Right hindlimb (tissue), 1 donor: ENCODE measurements around the gene ISG20L2.

Experiments
- DNase-seq: peaks from one replicate; pipeline ENCODE4 v3.0.0-alpha.2; 2018

Gene ISG20L2

DNA sequence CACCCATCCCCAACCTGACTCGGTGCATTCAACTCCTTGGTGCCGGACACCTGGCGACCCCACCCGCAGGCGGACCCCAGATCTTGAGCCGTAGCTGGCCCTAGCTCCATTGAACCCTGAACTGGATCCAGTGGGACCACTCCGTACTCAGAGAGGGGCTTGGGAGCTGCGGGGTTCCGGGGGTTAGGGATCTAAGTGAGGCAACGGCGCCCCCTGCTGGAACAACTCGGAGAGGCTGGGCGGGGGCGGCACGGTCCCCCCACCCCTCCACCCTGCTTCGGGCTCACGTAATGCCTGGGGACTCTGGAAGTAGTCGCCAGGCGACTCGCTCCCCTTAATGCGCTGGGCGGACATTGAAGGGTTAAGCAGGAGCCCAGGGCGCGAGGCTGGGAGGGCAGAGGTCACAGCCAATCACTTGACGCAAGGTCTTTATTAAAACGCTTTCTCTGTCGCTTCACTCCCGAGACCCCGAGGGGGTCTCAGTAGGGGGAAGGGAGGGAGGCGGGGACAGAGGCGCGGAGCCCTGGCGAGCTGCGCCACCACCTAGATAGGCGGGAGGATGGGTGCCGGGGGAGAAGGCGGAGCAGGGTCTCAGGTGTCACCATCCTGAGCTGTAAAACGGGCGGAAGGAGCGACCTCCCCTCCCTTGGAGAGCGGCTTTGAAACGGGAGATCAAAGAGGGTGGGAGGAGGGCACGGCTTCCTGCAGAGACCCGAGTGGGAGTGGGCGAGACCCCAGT lies 22.5 kb downstream of the ISG20L2 start:
- peak; percentile 90 for DNase-seq

- DNase-seq: peak; percentile 88
Observed at GRCh38 chr1:156705321-156705917, 23.1 kb downstream of the ISG20L2 start, which contains the start of gene CRABP2. CRABP2 (minus strand) TSS chr1:156705583; CDS start chr1:156705446, 137 bp downstream.

DNA sequence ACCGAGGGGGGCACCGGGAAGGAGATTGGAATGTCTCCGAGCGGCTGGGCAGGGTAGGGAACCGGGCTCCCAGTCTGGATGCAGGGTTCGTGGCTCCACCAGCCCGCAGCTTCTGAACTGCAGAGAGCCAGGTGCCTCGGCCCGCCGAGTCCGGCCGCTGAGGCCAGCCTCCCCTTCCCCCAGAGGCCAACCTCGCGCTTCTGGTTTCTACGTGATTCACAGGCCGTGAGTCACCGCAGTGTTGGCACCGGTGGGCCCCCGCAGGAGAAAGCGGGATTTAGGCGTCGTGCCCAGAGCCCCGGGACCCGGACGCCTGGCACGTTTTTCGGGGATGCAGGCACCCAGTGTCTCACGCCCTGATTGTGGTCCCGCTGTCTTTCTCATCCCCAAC lies 23.6 kb downstream of the ISG20L2 start:
- DNase-seq: peak; percentile 61

DNA sequence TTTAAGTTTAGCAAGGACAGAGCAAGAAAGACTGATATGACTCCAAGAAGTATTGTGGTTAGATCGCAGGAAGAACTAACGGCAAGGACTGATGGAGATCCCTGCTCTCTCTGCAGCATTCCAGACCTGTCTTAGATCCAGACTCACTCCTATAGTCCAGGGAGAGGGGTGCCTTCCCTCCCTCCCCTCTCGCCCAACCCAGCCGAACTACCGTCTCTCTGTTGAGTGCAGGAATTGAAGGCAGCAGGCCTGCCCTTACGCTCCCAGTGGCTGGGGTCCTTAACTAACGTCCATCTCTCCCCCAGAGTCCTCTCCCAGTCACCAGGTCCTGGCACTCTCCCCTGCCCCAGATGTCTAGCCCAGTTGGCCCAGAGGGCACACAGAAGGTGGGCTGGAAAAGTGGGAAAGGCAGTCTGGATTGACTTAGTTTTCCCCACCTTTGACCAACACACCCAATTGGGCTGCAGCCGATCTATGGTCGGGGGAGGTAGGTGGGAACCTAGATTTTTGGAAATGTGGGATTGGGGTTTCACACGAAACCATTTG lies 24.3 kb downstream of the ISG20L2 start:
- no peak for DNase-seq

DNA sequence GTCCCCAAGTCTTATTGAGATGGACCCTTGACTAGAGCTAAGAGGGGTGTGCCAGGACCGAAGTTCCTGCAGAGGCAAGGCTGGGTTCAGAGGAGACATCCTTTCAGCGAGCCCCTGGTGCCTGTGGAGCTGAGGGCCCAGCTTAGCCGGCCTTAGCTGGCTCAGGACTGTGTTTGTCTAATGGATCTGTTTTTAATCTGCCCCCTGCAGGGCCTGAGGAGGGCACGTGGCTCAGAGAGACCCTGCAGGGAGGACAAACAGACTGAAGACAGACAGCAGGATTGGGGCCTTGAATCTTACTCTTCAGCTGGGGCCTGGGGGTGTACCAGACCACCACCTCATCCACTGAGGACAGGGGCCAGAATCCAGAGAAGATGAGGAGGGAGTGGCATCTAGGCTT lies 24.8 kb downstream of the ISG20L2 start:
- no peak for DNase-seq

GRCh38 chr1:156703336-156703735 lies 25.2 kb downstream of the ISG20L2 start:
- DNase-seq: no peak

DNA sequence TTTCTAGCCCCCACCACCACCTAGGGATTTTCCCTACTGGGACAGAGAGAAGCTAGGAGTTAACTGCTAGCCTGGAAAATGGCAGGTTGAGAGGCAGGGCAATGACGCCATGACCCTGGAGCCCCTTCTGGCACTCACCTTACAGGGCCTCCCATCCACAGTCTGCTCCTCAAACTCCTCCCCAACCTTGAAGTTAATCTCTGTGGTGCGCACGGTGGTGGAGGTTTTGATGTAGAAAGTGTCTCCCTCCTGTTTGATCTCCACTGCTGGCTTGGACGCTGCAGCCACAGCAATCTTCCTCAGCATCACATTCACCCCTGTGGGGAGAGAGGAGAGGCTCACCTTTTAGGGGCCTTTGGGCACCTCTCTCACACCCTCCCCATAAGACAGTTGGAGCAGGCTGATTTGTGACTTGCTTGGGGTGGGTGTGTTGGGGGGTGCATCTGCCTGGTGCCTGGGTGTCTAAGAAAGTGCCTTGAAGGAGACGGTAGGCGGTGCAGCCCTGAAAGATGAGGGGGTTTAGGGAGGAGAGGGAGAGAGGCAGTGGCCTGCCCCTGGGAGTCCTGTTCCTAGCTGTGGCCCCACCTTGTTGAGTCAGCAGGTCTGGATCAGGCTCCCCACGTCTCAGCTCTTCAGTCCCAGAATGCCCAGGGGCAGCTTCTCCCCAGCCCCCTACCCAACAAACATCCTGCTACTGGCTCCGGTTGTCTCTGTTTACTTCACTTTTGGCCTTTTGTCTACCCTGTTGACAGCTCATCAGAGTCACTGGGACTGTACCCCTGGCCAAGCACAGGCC lies 27.6 kb downstream of the ISG20L2 start:
- DNase-seq: no peak

DNA sequence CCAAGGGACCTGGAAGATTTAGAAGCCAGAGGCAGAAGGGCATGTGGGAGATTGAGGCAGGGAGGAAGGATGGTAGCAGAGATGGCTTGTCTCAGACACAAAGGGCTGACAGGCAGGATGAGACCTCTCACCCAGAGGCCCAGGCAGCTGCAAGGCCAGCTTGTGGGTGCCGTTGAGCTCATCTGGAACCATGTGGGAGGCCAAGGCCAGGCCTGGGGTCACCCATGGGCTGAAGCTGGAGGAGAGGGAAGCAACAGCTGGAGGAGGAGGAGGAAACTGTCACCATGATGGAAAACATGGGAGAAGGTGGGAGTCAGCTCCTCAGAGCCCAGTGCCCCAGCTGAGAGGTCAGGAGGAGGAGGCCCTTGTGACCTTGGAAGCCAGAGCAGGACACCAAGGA lies 29.6 kb downstream of the ISG20L2 start:
- DNase-seq: no peak

DNA sequence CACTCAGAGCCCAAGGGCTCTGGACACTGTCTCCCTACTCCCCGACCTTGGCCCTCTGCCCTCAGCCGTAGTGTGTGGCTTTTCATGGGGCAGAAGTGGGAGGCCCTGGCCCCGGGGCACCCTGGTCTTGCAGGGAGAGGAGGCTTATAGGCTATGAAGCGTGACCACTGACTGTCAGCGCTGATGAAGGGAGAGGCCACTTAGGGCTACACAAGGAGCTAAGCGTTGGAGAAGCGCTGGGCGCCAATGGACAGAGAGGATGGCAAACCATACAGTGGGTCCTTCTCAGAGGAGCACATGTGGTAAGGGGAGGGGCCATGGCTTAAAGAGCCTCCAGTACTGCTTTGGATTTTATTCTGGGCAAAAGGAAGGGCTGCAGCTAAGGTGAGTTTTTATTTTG lies 31.1 kb downstream of the ISG20L2 start:
- no peak for DNase-seq

DNA sequence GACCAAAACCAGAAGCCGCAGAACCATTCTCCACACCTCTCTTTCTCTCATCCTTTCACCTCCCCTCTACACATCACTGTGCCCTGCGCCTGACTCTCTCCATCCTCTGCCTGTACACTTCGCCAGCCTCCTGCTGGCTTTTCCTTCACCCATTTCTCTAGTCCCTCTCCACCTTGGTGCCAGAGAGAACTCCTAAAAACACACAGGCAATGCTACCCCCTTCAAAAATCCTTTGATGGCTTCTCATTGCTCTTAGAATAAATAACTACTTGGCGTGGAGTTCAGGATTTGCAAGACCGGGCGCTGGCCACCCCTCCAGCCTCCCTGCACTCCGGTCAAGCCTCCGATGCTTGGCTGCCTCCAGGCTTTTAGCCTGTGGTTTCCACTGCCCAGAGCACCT lies 31.8 kb downstream of the ISG20L2 start:
- DNase-seq: no peak

- no peak for DNase-seq
Observed at GRCh38 chr1:156694690-156694962, 33.9 kb downstream of the ISG20L2 start.

DNA sequence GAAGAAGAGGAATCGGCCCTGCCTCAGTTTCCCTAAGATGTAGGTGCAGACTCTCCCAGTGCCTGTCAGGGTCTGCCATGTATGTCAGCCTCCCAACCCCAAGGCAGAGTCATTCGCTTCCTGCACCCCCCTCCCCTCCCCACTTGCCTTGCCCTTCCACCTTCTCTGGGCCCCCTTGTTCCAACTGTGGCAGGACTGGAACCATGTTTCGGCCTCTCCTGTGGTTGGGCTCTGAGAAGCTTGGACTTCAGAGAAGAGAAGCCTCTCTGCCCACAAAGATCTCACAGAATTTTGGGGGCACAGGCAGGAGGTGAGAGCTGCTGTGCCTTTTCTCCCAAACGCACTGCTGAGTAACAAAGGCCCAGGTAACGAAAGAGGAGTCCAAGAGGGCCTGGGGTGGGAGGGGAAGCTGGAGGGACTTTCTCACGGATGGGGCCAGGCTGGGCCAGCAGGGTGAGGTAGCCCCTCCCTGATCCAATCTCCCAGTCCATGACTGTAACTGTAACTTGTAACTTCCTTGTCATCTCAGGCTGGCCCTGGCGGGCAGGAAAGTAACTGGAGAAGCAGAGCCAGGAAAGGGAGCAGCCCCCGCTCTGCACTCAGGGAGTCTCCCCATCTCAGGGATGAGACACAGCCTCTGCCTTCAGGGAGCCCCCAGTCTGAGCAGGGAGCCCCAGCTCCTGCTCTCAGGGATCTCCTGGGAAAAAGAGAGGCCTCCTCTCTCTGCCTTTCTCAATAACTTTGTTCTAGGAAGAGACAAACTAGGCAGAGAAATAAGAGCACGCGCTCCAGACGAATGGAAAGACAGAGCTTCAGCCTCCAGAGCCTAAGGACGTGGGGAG lies 34.5 kb downstream of the ISG20L2 start:
- no peak for DNase-seq

DNA sequence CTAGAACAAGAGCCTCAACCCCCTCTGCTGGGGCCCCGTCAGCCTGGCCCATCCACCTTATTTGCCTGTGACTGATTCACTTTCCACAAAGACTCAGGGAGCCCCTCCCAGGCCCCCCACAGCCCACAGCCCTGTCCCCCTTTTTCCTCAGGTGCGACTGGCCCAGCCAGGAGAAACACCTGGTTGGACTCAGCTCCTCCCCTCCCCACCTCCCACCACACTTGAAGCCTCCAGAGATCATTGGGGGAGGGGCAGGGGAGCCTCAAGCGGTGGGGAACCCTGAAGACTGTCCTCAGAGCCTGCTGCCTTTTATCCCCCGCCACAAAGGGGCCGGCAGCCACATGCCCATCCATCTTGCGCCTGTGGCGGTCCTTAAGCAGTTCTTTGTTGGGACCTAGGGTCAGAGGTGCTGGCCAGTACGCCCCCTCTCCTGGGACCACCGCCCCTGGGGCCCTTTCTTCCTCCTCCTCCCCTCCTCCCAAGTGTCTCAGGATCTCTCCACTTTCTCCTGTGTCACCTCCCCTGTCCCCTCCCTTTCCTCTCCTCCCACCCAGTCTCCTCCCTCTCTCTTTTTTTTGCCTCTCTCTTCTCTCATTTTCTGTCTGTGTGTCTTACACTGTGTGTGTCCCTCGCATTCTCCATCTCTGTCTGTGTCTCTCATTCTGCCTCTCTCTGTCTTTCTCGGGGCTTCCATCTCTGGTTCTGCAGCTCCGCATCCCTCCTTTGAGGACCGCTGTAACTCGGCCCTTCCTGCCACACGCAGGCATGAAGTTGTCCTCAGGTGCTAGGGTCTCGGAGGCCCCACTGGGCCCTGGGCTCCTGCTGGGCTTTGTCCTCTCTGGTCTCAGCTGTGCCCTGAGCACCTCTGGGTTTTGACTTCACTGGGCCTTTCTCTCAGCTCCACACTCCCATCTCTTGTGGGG lies 35.4 kb downstream of the ISG20L2 start:
- DNase-seq: peak; percentile 57

GRCh38 chr1:156692441-156692924 lies 36.1 kb downstream of the ISG20L2 start:
- DNase-seq: no peak

- DNase-seq: peak; percentile 54
Observed at GRCh38 chr1:156691665-156692440, 36.7 kb downstream of the ISG20L2 start.

DNA sequence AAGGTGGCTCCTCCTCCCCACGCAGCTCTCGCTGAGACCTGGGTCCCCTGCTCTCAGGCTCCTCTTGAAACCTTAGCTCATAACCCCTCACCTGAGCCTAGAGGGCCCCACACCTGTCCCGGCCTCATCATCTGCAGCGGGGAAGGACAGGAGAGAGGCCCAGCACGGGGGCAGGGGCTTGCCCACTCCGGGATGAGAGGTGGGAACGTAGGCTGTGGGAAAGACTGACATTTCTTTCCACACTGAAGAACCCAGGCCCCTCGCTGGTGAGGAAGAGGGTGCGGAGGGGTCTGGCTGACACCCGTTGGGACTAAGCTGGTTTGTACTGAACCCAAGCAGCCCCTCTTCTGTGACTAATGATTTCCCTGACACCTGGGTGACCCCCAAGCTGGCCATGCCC lies 37.4 kb downstream of the ISG20L2 start:
- DNase-seq: no peak

GRCh38 chr1:156690675-156691036 lies 37.9 kb downstream of the ISG20L2 start:
- no peak for DNase-seq

- DNase-seq: no peak
Observed at GRCh38 chr1:156689953-156690674, 38.5 kb downstream of the ISG20L2 start.

GRCh38 chr1:156689035-156689952 lies 39.3 kb downstream of the ISG20L2 start:
- DNase-seq: peak; percentile 90
